GM21423 (cell line): ENCODE measurements around the gene SLC8A3.

ENCODE experiments used
- ATAC-seq: cut with Tn5 transposase; IDR thresholded peaks from one replicate; pipeline ENCODE4 v1.9.1; 2021; ENCODE audit warnings: mild to moderate bottlenecking, moderate library complexity; ENCODE audit not compliant: unreplicated experiment

Gene SLC8A3

GRCh38 chr14:70123796-70124195, 65.0 kb downstream of the SLC8A3 start:
- ATAC-seq, result no peak

- ATAC-seq, result no peak
These were observed 67.2 kb downstream of the SLC8A3 start for GRCh38 chr14:70121521-70121920.

- ATAC-seq, result no peak
These were observed 70.7 kb downstream of the SLC8A3 start for GRCh38 chr14:70118064-70118463.

- no peak for ATAC-seq
These were observed 72.5 kb downstream of the SLC8A3 start for GRCh38 chr14:70116278-70116677.

- ATAC-seq, result no peak
These were observed 74.1 kb downstream of the SLC8A3 start for GRCh38 chr14:70114621-70115156.

GRCh38 chr14:70113211-70113610, 75.5 kb downstream of the SLC8A3 start:
- no peak for ATAC-seq

- ATAC-seq, result no peak
These were observed 80.3 kb downstream of the SLC8A3 start for GRCh38 chr14:70108419-70108818.

GRCh38 chr14:70107309-70107708, 81.4 kb downstream of the SLC8A3 start:
- no peak for ATAC-seq

- ATAC-seq, result no peak
These were observed 88.7 kb downstream of the SLC8A3 start for GRCh38 chr14:70100071-70100470.

- no peak for ATAC-seq
These were observed 90.4 kb downstream of the SLC8A3 start for GRCh38 chr14:70098250-70098809.

GRCh38 chr14:70097576-70098249, 91.0 kb downstream of the SLC8A3 start:
- no peak for ATAC-seq

GRCh38 chr14:70096866-70097265, 91.9 kb downstream of the SLC8A3 start:
- no peak for ATAC-seq

GRCh38 chr14:70094631-70095030, 94.1 kb downstream of the SLC8A3 start:
- no peak for ATAC-seq

GRCh38 chr14:70094106-70094505, 94.6 kb downstream of the SLC8A3 start:
- ATAC-seq, result no peak

GRCh38 chr14:70093156-70093555, 95.6 kb downstream of the SLC8A3 start:
- no peak for ATAC-seq

GRCh38 chr14:70087380-70087697, 101.4 kb downstream of the SLC8A3 start:
- no peak for ATAC-seq

GRCh38 chr14:70086685-70087379, 101.9 kb downstream of the SLC8A3 start:
- ATAC-seq, result no peak

GRCh38 chr14:70084226-70084625, 104.5 kb downstream of the SLC8A3 start:
- no peak for ATAC-seq

- ATAC-seq, result no peak
These were observed 106.4 kb downstream of the SLC8A3 start for GRCh38 chr14:70082394-70082793.

GRCh38 chr14:70080076-70080475, 108.7 kb downstream of the SLC8A3 start:
- no peak for ATAC-seq

- no peak for ATAC-seq
These were observed 110.4 kb downstream of the SLC8A3 start for GRCh38 chr14:70078329-70078728.

GRCh38 chr14:70077720-70078119, 111.0 kb downstream of the SLC8A3 start:
- no peak for ATAC-seq
